HG03103 (cell line): ENCODE measurements around the gene FOXC2.

Source experiments
- ATAC-seq: cut with Tn5 transposase; IDR thresholded peaks from one replicate; pipeline ENCODE4 v1.9.1; 2021; ENCODE audit warnings: low read depth; ENCODE audit not compliant: unreplicated experiment

FOXC2 gene

DNA sequence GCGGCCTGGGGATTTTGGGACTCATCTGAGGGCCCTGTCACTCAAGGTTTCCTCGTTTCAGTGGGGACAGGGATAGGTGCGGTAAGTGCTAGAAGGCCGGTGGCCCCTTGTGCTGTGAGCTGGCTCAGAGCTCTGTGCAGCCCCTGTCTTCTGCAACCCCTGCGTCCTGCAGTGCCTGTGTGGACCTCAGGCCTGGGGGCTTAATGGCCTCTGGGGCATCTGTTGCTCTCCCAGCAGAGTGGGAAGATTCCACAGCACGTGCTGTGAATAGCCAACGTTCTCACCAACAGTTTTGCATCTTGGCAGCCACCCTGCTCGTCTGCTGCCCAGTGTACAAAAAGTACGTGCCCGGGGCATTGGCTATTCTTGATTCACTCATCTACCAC lies 4.9 kb downstream of the FOXC2 start:
- ATAC-seq = no peak

DNA sequence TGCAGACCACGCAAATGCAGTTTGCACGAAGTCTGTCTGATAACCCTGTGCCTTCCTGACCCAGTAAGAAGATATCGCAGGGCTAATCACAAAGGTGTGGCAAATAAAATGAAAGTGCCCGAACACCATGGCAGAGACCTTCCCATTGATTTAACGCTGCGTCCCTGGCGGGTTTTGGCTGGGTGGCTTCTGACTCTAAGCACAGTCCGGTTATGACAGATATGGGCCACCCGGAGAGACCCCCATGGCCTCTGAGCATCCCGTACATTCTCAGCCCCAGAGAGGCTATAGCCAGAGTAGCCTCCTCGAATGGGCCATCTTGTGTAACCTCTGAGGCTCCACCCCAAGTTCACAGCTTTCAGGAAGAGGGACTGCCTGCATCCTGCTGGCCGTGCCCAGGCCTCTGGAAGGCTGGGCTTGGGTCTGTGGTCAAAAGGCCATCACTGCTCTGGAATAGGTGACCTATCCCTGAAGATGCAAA lies 5.5 kb downstream of the FOXC2 start:
- ATAC-seq = no peak

DNA sequence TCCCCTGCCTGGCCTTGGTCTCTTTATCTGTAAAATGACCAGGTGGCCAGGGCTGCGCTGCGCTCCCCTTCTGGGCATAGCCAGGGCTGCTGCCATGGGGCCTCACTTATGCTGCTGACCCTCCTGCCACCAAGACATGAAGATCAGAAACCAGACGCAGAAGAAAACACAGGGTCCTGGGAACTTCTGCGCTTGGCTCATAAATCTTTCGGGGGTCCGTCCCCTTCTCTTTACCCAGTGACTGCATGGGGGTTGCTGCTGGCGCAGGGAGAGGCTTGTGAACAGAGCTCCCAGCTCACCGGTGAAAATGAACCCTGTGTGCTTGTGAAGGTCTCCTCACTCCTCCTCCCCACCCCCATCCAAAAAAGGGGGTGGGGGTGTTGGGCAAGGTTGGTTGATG lies 6.0 kb downstream of the FOXC2 start:
- ATAC-seq = no peak

DNA sequence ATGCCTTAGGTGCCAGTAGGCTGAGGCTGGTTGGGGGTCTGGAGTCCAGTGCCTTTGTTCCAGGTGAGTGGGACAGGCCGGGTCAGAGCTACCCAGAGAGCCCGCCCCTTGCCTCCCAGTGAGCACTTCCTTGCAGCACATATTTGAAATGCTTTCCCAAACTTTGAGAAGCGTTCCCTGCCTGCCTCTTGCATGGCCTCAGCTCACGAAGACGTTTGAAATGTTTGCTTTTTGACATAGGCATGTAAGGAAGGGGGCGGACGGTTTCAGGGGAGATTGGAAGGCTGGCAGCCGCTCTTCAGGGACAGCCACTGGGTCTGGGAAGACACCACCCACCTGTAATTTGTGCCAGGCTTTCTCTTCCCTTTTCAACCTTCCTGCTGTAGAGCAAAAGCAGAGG lies 6.6 kb downstream of the FOXC2 start:
- ATAC-seq = no peak

DNA sequence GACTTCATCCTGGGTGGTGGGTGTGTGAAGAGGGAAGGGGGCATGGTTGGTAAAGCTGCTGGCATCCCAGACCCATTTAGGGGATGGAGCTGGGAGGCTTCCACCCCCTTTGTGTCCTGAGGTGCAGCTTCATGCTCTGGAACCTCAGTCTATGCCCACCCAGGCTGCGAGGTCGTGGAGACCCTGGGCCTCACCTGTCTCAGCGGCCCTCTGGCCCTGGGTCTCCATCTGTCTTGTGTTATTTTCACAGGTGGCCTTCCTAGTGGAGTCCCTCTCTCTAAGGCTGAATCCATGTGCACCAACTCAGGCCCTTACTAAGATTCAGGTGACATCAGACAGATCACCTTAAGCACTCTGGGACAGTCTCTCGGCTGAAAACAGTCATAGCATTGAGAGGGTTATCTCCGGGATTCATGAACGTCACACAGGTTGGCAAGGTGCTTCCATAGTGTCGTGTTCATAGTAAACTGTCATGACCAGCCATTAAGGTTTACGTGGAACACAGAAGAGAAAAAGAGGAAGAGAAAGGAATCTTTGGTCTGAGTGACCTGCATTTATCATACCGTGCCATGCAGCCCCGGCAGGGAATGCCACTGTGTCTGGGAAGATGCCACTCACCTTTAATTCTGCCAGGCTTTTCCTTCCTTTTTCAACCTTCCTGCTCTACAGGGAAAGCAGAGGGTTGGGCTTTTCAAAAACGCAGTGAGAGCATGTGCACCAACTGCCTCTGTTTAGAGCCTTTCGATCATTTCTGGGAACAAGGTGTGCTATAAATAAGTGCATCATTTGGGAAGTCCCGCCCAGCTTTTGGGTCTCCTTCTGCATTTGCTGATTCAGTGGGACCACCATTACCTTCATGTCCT lies 7.2 kb downstream of the FOXC2 start:
- no peak for ATAC-seq

DNA sequence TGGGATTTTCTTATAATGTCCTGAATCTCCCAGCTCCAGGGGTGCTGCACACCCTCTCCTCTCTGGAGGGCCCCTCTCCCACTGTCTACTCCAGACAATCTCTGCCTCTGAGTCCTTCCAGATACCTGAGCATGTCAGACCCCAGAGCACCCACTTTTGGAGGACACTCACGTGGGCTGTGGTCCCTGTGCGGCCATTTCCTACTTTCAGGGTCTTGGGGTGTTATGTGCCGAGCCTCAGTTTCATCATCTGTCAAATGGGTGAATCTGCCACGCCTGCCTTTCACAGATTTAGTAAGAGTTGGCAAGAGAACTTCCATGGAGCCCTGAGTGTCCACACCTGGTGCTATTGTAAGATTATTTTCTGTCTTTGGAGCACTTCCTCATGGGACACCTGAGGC lies 8.0 kb downstream of the FOXC2 start:
- no peak for ATAC-seq

DNA sequence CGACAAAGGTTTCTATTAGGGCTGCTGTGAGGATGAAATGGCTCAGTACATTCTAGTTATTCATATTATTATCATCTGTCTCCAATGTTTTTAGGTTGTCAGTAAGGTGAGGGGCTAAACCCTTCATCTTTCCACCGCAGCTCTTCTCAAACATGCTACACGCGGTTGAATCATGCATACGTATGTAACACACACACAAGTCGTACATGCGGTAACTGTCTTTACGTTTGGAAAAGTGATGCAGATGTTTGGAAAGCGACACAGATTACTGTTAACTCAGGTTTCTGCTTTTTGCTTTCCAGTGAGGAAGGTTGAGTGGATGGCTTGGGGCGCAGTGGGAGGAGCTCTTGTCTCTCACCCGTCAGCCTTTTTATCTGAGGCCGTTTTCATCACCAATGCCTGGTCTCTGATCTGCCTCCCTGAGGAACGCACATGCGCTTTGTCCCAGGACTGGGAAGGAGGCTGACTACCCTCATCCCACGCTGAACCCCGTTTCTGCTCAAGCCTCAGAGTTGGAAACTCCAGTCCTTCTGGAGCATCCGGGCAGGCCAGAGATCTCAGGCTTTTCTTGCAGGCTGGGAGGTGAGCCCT lies 8.6 kb downstream of the FOXC2 start:
- ATAC-seq = no peak

DNA sequence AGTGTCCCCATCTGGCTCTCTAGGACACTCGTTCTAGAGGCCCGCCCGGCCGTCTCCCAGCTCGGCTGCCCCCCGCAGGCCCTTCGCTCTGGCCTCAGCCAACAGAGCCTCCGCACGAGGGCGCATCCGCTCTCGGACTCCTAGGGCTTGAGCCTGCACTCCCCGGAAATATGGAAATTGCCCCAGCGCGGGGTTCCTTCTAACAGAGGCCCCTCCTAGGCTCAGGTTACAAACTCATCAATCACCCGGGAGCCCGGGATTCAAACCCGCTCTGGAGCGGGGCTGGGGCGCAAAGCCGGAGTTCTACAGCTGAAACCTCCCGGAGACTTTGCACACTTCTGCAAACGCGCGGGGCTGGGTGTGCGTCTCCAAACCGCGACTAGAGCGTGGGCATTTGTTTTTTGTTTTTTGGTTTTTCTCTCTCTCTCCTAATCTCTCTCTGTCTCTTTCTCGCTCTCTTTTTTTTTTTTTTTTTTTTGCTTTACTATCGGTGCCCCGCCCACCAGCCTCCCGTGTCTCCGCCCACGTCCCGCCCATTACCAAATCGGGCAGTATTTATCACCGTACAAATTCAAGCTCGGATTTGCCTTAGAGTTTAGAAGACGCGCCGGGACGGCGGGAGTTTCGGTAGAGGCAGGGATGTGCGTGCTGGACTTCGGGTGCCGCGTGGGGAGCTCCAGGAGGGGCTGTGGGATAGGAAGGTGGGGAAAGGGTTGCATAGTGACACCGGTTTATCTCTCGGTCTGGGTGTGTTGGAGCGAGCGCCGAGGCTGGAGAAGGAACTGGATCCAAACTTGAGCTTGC lies 9.3 kb downstream of the FOXC2 start:
- ATAC-seq = no peak

DNA sequence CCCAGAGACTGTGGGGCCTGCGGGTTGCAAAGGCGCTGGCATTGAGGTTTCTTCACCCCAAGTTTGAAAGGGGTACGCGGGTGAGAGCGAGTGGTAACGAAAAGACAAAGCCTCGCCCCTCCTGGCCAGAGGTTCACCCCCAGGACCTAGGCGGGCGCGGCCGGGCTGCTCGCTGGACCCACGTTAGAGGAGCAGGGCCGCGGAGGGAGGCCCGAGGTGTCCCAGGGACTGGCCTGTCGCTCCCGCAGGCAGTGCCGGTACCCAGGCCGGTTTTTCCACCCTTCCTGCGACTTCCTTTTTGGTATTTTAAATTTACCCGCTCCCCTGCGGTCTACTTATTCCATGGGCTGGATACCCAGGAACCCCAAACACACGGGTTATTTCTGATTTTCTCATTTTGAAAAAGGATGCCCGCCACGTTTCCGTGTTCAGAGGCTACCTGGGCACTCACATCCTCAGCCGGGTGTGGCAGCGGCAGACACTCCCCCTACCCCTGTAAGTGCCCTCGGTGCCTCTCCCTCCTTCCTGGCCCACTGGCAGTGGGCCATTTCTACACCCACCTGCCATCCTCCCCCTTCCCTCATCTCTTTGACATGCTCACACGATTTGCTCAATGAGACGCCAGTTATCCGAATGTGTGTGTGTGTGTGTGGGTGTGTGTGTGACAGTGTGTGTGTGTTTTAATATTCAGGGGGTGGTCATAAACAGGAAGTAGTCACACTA lies 10.1 kb downstream of the FOXC2 start:
- ATAC-seq = no peak

DNA sequence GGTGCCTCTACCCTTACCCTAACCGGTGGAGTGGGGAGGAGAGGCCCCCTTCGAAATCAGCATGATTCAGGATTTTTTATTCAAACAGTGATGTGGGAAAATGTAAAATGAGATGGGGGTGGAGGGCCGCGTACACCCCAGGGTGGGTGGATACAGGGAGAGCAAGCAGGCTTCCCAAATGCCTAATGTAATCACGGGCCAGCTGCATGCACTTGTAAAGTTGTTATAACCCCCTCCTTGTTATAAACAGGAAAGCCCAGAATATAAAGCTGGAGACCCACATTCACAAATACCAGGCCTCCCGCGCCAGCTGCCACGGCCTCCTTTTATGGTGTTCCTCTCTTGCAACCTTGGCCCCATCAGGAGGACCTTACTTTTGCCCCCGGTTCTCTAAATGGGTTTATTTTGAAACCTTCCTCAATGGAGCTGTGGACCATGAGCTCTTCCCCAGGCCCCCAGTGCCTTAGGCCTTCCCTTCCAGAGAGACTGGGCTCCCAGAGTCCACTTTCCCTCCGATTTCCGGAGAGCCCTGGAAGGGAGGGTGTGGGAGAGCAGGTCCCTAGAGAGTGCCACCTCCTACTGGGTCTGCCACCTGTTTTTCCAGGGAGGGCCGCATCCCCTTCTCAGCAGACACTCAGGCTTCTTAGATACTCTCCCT lies 10.8 kb downstream of the FOXC2 start:
- no peak for ATAC-seq

DNA sequence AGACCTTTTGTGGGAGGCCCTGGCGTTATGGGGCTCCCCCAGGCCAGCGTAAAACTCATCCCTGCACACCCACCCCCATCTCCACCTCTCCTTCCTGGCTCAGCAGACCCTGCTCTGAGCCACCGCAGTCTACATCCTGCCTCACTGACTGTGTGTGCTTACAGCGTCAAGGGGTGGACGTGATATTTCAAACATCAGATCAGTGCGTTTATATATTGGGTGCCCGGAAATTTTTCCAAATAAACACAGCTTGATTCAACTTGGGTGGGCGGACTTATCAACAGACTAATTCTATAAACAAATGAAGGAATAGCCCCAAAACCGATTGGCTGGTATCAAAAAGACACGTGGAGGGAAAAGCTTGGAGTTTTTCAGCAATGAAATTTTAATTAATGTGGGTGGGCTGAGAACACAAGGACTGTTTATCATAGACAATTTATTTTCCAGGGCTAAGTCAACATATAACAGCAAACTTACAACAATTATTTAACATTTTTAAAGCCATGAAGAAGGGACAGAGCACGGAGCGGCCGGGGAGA lies 11.5 kb downstream of the FOXC2 start, which contains the start of gene FOXL1:
Gene FOXL1 (plus strand): TSS at position 489 of the 539 bp plus-strand sequence. CDS start 175 bp downstream, outside the sequence.
- no peak for ATAC-seq

DNA sequence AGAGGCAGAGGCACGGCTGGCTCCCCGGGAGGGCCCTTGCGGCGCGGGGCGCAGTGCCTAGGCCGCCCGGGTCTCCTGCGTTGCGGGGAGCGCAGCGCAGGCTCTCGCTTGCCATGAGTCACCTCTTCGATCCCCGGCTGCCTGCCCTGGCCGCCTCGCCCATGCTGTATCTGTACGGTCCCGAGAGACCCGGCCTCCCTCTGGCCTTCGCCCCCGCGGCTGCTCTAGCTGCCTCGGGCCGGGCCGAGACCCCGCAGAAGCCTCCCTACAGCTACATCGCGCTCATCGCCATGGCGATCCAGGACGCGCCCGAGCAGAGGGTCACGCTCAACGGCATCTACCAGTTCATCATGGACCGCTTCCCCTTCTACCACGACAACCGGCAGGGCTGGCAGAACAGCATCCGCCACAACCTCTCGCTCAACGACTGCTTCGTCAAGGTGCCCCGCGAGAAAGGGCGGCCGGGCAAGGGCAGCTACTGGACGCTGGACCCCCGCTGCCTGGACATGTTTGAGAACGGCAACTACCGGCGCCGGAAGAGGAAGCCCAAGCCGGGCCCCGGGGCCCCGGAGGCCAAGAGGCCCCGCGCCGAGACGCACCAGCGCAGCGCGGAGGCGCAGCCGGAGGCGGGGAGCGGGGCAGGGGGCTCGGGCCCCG lies 12.1 kb downstream of the FOXC2 start:
- ATAC-seq = no peak

DNA sequence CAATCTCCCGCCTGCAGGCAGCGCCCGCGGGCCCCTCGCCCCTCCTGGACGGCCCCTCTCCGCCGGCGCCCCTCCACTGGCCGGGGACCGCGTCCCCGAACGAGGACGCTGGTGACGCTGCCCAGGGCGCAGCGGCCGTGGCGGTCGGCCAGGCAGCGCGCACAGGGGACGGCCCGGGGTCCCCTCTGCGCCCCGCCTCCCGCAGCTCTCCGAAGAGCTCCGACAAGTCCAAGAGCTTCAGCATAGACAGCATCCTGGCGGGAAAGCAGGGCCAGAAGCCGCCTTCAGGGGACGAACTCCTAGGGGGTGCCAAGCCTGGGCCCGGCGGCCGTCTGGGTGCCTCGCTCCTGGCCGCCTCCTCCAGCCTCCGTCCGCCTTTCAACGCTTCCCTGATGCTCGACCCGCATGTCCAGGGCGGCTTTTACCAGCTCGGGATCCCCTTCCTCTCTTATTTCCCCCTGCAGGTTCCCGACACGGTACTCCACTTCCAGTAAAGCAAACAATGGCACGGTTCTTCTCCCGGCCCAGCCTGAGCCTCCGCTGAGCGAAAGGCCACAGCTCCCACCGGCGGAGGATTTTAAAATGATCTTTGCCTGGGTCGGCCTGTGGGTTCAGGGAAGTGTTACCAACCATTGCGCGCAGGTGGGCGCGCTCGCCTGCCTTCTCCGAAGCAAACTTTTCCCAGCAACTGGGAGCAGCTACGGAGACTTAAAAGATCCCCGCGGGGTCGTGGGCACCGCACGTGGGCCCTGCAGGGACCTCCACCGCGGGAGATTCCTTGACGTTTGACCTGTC lies 12.8 kb downstream of the FOXC2 start:
- ATAC-seq = no peak

DNA sequence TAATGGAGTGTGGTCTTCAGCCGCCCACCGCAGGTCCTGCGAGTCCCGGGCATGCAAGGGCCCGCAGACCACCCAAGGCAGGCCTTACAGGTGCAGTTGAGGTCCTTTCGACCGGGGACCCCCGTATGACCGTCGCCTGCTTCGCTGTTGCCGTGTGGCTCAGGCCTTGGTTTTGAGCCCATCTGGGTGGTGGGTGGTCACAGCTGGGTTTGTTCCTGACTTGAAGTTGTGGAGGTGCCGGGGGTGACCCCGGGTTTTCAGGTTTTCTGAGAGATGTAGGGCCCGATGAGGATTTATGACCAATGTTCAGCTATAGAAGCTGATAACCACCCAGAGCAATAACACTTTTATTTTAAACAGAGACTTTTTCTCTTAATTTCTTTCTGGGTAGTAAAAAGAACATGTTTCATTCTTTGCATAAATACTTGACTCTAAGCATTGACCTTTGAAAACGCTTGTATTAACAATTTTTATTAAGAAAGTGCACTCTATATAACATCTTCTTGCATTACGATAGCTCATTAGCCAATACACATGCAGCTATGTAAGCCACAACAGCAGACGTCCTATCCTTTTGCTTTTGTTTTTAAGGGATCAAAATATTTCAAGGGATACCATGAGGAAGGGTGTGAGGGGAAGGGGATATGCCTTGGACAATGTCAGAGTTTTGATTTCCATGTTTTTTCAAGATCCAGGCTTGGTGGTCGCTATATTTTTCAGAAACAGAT lies 13.6 kb downstream of the FOXC2 start:
- ATAC-seq = no peak

DNA sequence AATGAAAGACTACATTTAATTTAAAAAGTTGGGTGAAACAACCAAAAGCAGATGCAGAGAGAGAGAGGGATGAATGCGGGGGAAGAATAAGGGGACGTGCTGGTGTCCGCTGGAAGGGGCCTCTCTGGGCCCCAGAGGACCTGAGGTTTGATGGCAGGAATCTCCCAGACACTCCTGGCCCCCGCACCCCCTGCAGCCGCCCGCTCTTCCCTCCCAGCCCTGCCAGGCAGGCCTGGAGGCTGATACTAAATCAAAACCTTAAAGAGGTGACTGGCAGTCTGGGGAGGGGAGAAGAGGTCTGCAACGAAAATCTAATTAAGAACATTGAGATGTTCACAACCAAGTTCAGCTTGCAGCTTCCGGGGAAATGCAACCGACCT lies 14.2 kb downstream of the FOXC2 start:
- ATAC-seq = no peak

DNA sequence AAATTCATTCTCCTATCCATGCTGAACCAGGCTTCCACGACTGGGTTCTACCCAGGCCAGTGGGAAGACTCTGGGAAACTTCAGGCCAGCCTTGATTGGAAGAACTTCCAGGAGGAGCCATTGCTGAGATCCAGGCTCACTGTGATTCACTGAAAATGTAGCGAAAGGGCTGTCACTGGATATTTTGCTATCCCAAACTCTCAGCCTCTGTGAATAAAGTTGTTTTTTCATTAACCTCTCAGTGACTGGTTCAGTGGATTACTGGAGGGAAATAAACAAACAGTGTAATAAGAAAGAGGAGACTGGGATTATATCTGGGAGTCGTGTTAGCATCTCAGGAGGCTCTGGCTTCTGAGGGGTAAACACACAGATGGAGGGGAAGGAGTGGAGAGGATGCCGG lies 14.8 kb downstream of the FOXC2 start:
- no peak for ATAC-seq

DNA sequence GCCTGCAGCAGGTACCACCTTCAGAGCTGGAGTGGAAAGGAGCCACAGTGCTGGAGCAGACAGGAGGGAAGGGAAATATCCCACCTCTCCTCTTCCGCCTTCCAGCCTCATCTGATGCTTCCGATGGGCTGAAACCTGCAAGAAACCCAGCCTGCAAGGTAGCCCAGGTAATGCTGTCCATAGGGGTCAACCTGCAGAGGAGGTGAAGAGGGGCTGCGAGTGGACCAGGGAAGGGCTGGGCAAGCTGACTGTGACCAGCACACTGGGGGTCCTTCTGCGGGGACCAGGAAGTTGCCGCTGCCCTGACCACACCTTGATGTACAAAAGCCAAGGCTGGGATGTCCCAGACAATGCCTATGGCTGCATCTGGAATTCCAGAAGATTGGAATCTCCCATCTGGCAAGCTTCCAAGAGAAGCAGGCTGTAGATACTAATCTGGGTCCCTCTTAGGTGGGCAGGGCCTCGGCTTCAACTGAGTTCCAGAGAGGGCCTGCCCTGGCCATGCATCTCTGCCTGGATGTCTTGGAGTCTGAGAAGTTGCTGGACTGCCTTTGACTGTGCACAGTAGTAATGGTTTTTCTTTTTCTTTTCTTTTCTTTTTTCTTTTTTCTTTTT lies 17.5 kb downstream of the FOXC2 start:
- no peak for ATAC-seq
